GM18498 (cell line): Measurements from ENCODE around the gene LRCH3.
"Not testable (repeated sequence)": the region's sequence is repeated elsewhere in the genome, so short reads cannot be mapped to it uniquely, and the experiment has no call there.

Experiments used
- ATAC-seq: cut with Tn5 transposase; IDR thresholded peaks from one replicate; pipeline ENCODE4 v1.9.1; 2021; ENCODE audit warnings: mild to moderate bottlenecking, moderate library complexity; ENCODE audit not compliant: unreplicated experiment

Gene LRCH3

GRCh38 chr3:197921429-197922275 is 130.6 kb downstream of the LRCH3 start:
- not testable (repeated sequence) for ATAC-seq

GRCh38 chr3:197926418-197926817 is 135.4 kb downstream of the LRCH3 start:
- ATAC-seq = no peak

DNA sequence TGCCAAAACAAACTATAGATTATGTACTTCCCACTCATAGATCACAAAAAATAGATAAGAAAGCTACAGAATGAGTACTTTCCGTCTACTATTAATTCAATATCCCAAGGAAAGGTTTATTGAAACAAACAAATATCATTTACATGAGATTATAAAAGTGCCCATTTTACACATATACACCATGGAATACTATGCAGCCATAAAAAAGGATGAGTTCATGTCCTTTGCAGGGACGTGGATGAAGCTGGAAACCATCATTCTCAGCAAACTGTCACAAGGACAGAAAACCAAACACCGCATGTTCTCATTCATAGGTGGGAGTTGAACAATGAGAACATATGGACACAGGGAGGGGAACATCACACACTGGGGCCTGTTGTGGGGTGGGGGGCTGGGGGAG is 136.5 kb downstream of the LRCH3 start:
- not testable (repeated sequence) for ATAC-seq

DNA sequence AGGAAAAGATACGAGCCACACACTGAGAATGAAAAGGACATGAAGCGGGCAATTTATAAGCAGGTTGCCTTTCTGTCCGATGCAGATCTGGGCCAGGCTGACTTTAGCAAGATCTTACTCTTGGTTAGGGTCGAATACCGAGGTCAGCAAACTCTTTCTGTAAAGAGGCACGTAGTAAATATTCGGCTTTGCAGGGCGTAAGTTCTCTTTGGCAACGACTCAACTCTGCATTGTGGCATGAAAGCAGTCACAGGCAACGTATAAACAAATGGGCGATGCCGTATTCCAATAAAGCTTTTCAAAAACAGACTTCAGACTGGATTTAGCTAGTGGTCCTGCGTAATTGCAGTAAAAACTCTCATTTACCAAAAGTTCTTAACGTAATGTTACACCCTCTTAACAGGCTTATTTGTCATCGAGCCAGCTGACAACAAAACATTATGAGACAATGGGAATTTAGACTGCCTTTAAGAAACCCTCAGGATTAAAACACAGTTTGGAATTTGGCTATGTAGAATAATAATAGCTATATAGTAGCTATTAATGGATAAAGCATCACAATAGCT is 145.8 kb downstream of the LRCH3 start:
- ATAC-seq = no peak
